Subcutaneous adipose tissue (tissue), 4 donors: ENCODE results near the gene SYNPR. TPM values are rescaled to one million over a fixed set of nuclear protein-coding genes. Genes with fewer than 3 reads are reported as not detected.

Experiments
- CTCF ChIP-seq: fragments of 450-650 bp; IDR thresholded peaks from one replicate; pipeline ENCODE4 v1.5.1; 2016; ENCODE audit warnings: low read depth, mild to moderate bottlenecking, control low read depth, antibody characterized with exemption, moderate library complexity
- total RNA-seq, 4 donors: library from RNA; depleted of rRNA; stranded (reverse); fragments of >200 nt; gene quantifications; one replicate each; pipeline ENCODE4 v1.1.0, GENCODE V29; 2016

SYNPR gene
- total RNA-seq, 4 donors from 2014 or later, result not detected

- TF ChIP-seq CTCF, result no peak
Observed at GRCh38 chr3:63624941-63625560, 346.9 kb downstream of the SYNPR start.

- no peak for TF ChIP-seq CTCF
Observed at GRCh38 chr3:63631670-63632069, 353.6 kb downstream of the SYNPR start.

- no peak for TF ChIP-seq CTCF
Observed at GRCh38 chr3:63635186-63635585, 357.1 kb downstream of the SYNPR start.

GRCh38 chr3:63639806-63640205 lies 361.7 kb downstream of the SYNPR start:
- TF ChIP-seq CTCF, result no peak

GRCh38 chr3:63642488-63642887 lies 364.4 kb downstream of the SYNPR start:
- no peak for TF ChIP-seq CTCF

GRCh38 chr3:63644212-63644797 lies 366.2 kb downstream of the SYNPR start:
- TF ChIP-seq CTCF, result no peak

- TF ChIP-seq CTCF, result no peak
Observed at GRCh38 chr3:63652066-63652725, 374.1 kb downstream of the SYNPR start, which contains the start of gene SNTN. TSS of gene SNTN (plus strand) at chr3:63652675. CDS start at chr3:63652688, 13 bp downstream.
